GM12864 (cell line): ENCODE data around the gene NFIB.

Source experiments
- DNase-seq: peaks from one replicate; pipeline ENCODE4 v3.0.0-alpha.2; 2011; ENCODE audit warnings: low read depth
- H3K4me3 ChIP-seq: 2 replicates; pipeline ENCODE4 v1.5.1; 2011; ENCODE audit warnings: mild to moderate bottlenecking, low read depth, low read length, control low read depth
- TF ChIP-seq, protein P1 (sequence below): IDR thresholded peaks from 2 replicates; pipeline ENCODE4 v1.5.1; 2011; ENCODE audit warnings: low read depth, mild to moderate bottlenecking, moderate library complexity, low read length, control low read depth, inconsistent platforms; ENCODE audit errors: missing control alignments

The NFIB gene

DNA sequence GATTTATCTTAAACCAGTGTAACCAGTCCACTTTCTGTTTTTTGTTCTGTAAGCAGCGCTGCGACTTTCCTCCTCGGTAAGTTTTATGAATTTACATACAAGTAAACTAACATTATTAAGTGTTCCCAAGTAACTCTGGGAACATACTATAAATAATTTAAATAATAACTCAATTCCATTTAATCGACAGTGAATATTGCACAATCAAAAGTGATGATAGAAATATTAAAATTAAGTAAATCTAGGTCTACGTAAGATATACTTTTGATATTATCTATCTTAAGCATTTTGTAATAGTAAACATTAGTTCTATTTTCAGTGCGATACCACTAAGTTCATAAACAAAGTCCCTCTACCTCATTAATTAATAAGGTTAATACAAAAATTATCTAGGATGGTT lies 7.8 kb downstream of the NFIB start:
- TF ChIP-seq, protein P1, sequence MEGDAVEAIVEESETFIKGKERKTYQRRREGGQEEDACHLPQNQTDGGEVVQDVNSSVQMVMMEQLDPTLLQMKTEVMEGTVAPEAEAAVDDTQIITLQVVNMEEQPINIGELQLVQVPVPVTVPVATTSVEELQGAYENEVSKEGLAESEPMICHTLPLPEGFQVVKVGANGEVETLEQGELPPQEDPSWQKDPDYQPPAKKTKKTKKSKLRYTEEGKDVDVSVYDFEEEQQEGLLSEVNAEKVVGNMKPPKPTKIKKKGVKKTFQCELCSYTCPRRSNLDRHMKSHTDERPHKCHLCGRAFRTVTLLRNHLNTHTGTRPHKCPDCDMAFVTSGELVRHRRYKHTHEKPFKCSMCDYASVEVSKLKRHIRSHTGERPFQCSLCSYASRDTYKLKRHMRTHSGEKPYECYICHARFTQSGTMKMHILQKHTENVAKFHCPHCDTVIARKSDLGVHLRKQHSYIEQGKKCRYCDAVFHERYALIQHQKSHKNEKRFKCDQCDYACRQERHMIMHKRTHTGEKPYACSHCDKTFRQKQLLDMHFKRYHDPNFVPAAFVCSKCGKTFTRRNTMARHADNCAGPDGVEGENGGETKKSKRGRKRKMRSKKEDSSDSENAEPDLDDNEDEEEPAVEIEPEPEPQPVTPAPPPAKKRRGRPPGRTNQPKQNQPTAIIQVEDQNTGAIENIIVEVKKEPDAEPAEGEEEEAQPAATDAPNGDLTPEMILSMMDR: no peak
- no peak overlapping the region for H3K4me3 ChIP-seq
- no peak for DNase-seq

DNA sequence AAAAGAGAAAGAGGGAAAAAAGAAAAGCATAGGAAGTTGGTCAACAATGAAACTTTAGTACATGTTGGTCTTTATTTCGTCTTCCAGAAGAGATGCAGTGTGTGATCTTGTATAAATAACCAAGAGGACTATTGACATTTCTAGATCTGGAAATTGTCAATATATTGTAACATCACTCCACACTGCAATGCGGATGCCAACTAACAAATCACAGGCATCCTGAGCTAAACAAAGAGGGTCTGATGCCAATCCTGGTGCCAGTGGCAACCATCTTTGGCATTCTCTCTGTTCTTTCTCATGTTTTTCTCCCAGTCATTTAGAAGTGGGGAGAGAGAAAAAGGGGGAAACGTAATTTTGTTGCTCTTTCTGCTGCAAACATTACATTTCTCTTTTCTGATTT lies 9.7 kb downstream of the NFIB start:
- TF ChIP-seq, protein P1: no peak
- DNase-seq: no peak
- no peak overlapping the region for H3K4me3 ChIP-seq

DNA sequence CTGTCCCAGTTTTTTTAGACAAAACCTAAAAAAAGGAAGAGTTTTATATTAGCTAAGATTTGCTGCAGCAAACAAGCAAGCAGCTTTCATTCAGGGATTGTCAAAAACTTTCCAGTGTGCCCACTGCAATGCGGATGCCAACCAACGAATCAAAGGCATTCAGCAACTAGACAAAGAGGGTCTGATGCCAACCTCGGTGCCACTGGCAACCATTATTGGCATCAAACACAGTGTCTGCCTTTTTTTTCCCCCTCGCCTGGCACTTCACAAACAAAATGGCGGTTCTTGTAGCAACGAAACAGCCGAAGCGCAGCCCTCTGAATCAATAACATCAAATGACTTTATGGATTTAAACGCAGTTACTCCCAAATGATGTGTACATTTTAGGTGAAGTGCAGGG lies 10.4 kb downstream of the NFIB start:
- TF ChIP-seq, protein P1: no peak
- DNase-seq: no peak
- H3K4me3 ChIP-seq: no peak overlapping the region

DNA sequence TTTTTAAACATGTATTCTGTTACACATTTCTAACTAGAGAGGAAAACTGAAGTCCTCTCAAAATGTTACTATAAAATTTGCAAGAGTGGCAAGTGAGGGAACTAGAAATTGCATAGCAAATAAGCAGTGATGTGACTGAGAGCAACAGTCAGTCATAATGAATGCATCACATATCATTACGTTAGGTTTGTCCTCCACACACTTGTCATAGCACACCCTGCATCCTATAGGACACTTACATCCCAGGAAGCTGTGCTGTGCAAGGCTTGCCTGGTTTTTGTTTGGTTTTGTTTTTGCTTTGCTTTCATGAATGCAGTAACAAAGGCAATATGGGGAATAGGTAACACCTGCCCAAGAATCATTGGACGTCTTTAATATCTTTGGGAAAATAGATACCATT lies 10.8 kb downstream of the NFIB start:
- TF ChIP-seq, protein P1: no peak
- no peak for DNase-seq
- no peak overlapping the region for H3K4me3 ChIP-seq

DNA sequence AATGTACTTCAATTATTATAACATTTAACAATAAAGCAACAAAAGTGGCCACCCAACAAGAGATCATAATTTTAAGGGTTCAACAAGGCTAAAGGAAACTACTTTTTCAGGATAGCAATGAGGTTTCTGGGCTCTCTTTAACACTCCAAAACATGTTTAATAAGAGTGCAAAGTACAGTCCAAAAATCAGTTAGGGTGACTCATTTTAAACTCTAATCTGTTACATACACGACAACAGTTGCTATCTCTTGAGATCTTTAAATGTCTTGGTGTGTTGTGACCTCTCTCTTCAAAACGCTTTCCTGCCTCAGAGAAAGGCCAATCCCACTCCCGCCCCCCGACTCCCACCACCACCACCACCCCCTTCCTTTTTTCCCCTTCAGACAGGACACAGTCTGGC lies 11.5 kb downstream of the NFIB start:
- TF ChIP-seq, protein P1: no peak
- DNase-seq: no peak
- H3K4me3 ChIP-seq: no peak overlapping the region

DNA sequence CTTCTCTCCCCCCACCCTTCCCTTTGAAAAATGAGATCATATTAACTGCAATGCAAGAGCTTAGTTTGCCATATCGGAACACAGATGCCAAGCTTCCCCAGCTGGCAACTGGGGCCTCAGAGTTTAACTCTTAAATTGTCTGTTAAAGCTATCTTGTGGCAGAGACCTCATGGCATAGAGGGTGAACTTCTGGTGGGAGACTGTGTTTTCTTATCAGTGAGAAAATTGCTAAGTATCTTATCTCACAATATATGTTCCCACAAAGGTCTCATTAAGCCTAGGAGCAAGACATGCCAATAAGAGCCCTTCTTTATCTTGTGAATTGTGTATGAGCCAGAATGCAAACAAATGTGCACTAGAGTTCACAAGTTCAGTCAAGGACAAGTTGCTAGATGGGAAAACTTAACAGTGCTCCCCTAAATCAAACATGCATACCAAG lies 12.3 kb downstream of the NFIB start:
- TF ChIP-seq, protein P1: no peak
- no peak overlapping the region for H3K4me3 ChIP-seq
- DNase-seq: no peak

DNA sequence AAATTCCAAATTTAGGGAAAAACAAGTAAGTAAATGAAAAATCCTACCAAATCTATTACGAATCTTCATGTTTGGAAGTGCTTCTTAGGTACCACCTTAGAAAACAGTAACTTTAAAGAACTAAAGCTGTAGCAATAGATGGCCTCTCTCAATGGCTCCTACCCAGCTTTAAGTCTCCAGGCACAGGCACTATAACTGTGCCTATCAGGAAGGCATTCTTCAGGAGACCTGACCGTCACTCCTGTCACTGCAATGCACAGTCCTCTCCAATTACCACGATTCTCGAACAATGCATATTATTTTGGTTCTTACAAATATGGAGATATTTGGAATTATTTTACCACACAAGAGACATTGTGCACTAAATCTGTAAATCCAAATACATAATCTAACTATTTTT lies 12.9 kb downstream of the NFIB start:
- H3K4me3 ChIP-seq: no peak overlapping the region
- DNase-seq: no peak
- TF ChIP-seq, protein P1: no peak
